Trophoblast cell (in vitro differentiated cells and primary cell): Measurements from ENCODE around the gene SOST. TPM values are rescaled to one million over a fixed set of nuclear protein-coding genes. Genes with fewer than 3 reads are reported as not detected.

Source experiments
- DNase-seq, 2 donors: peaks; one replicate each; pipeline ENCODE4 v3.0.0-alpha.2; 2016
- H2AFZ ChIP-seq: 2 replicates; pipeline ENCODE4 v1.6.1; 2013; ENCODE audit warnings: low read length, moderate library complexity, mild to moderate bottlenecking; ENCODE audit not compliant: insufficient read depth, poor library complexity
- H2AK5ac ChIP-seq: 2 replicates; pipeline ENCODE4 v1.6.1; 2013; ENCODE audit warnings: mild to moderate bottlenecking, low read length
- H2BK120ac ChIP-seq: 2 replicates; pipeline ENCODE4 v1.6.1; 2013; ENCODE audit warnings: low read length, mild to moderate bottlenecking, moderate library complexity; ENCODE audit not compliant: insufficient read depth, poor library complexity
- H2BK12ac ChIP-seq: 2 replicates; pipeline ENCODE4 v1.6.1; 2013; ENCODE audit warnings: mild to moderate bottlenecking, low read length, moderate library complexity
- H2BK5ac ChIP-seq: 2 replicates; pipeline ENCODE4 v1.6.1; 2013; ENCODE audit warnings: low read length, low read depth, moderate library complexity, mild to moderate bottlenecking; ENCODE audit not compliant: poor library complexity
- H3K14ac ChIP-seq: 2 replicates; pipeline ENCODE4 v1.6.1; 2013; ENCODE audit warnings: mild to moderate bottlenecking, low read length
- H3K18ac ChIP-seq: 2 replicates; pipeline ENCODE4 v1.6.1; 2013; ENCODE audit warnings: mild to moderate bottlenecking, low read length
- H3K23ac ChIP-seq: 2 replicates; pipeline ENCODE4 v1.6.1; 2013; ENCODE audit warnings: low read length
- H3K27ac ChIP-seq: 2 replicates; pipeline ENCODE4 v1.5.1; 2013; ENCODE audit warnings: low read depth, mild to moderate bottlenecking, inconsistent platforms, low read length, moderate library complexity
- H3K27me3 ChIP-seq: 2 replicates; pipeline ENCODE4 v1.6.1; 2013; ENCODE audit warnings: inconsistent platforms, mild to moderate bottlenecking, low read length, moderate library complexity; ENCODE audit not compliant: insufficient read depth
- H3K36me3 ChIP-seq, 2 experiments: 1 replicate in 1 of 2; 2 replicates in 1 of 2; pipeline ENCODE4 v1.6.1; 2013; ENCODE audit warnings: low read length in 2 of 2, mild to moderate bottlenecking in 2 of 2, moderate library complexity in 1 of 2; ENCODE audit not compliant: insufficient read depth in 2 of 2, control insufficient read depth in 1 of 2
- H3K4ac ChIP-seq: 2 replicates; pipeline ENCODE4 v1.6.1; 2013; ENCODE audit warnings: low read depth, mild to moderate bottlenecking, low read length, moderate library complexity
- H3K4me1 ChIP-seq, 2 experiments: 1 replicate in 1 of 2; 2 replicates in 1 of 2; pipeline ENCODE4 v1.6.1; 2013; ENCODE audit warnings: low read length in 2 of 2, mild to moderate bottlenecking in 2 of 2, moderate library complexity in 1 of 2; ENCODE audit not compliant: insufficient read depth in 2 of 2, control insufficient read depth in 1 of 2
- H3K4me2 ChIP-seq: 2 replicates; pipeline ENCODE4 v1.6.1; 2013; ENCODE audit warnings: inconsistent platforms, mild to moderate bottlenecking, low read length, moderate library complexity
- H3K4me3 ChIP-seq: 2 replicates; pipeline ENCODE4 v1.5.1; 2013; ENCODE audit warnings: mild to moderate bottlenecking, low read depth, low read length, inconsistent platforms
- H3K79me1 ChIP-seq: one replicate; pipeline ENCODE4 v1.6.1; 2013; ENCODE audit warnings: low read length
- H3K79me2 ChIP-seq: 2 replicates; pipeline ENCODE4 v1.6.1; 2013; ENCODE audit warnings: low read length, mild to moderate bottlenecking; ENCODE audit not compliant: control insufficient read depth, insufficient read depth, poor library complexity
- H3K9ac ChIP-seq: 2 replicates; pipeline ENCODE4 v1.6.1; 2013; ENCODE audit warnings: mild to moderate bottlenecking, low read length
- H3K9me3 ChIP-seq: 2 replicates; pipeline ENCODE4 v1.6.1; 2013; ENCODE audit warnings: low read depth, mild to moderate bottlenecking, control low read depth, inconsistent platforms, low read length; ENCODE audit not compliant: insufficient read depth
- H4K12ac ChIP-seq: 2 replicates; pipeline ENCODE4 v1.6.1; 2013; ENCODE audit warnings: low read depth, mild to moderate bottlenecking, low read length, moderate library complexity
- H4K8ac ChIP-seq: 2 replicates; pipeline ENCODE4 v1.6.1; 2013; ENCODE audit warnings: low read depth, mild to moderate bottlenecking, low read length, moderate library complexity
- H4K91ac ChIP-seq: one replicate; pipeline ENCODE4 v1.6.1; 2013; ENCODE audit warnings: low read depth, mild to moderate bottlenecking, low read length, moderate library complexity
- WGBS: extraction: QIAGEN DNeasy Blood & Tissue Kit; methylation state at CpG from one replicate; pipeline ENCODE4 v1.1.7; 2013; ENCODE audit warnings: missing lambda C conversion rate; ENCODE audit not compliant: insufficient read length, insufficient coverage; ENCODE audit errors: extremely low coverage; 5-methylcytosine and 5-hydroxymethylcytosine counted together
- polyA plus RNA-seq: library from polyadenylated mRNA; stranded (reverse); fragments of 200-250 nt; gene quantifications from 2 replicates; pipeline ENCODE4 v1.2.3, GENCODE V29; 2013

SOST gene
- 0.07 TPM in 2 replicates for polyA plus RNA-seq

DNA sequence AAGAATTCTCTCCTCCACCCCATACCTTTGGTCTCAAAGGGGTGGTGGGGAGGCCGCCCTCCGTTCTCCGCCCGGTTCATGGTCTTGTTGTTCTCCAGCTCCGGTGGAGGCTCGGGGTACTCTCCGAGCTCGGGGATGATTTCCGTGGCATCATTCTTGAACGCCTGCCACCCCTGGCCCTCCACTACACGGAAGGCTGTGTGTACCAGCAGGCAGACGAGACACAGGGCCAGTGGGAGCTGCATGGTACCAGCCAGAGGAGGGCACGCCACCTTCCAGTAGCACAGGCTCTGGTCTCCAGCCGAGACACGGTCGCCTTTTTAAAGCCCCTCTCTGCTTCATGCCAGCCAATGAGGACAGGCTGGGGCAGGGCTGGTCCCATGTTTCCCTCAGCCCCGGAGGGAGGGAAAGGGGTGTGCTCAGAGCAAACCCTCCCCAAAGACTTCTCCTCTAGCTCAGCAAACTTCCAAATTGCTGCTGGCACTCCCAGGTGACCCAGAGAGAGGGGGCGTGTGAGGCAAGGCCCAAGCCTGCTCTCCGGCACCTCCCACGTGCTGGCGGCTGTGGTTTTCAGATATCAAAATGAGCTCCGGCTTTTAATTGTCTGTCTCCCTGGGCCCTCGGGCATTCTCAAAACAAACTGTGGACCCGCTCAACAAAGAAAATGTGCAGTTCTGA, at the start of gene SOST:
TSS of gene SOST (minus strand) at position 295 of the 678 bp plus-strand sequence. CDS start at position 245, 50 bp downstream.
- Histone ChIP-seq H3K4me2 (no peak within 1 kb of the TSS), H4K8ac (no peak within 1 kb of the TSS), H2AFZ (no peak within 1 kb of the TSS), H3K27ac (no peak within 1 kb of the TSS), H3K79me1 (no peaks in the 10 kb centered on the region), H2BK12ac (no peak within 1 kb of the TSS), H3K36me3 (no peaks in the 10 kb centered on the region), H3K18ac (no peak within 1 kb of the TSS), H2BK120ac (no peak within 1 kb of the TSS), H3K9ac (no peak within 1 kb of the TSS), H4K12ac (no peak within 1 kb of the TSS), H3K79me2 (no peaks in the 10 kb centered on the region), H2AK5ac (peak within 1 kb of the TSS; percentile 66), H3K4ac (no peak within 1 kb of the TSS), H3K4me1 (peaks cover 6 to 8% of the 10 kb centered on the region in 2 experiments), H3K23ac (no peak within 1 kb of the TSS), H3K4me3 (no peak within 1 kb of the TSS), H2BK5ac (no peak within 1 kb of the TSS), H3K27me3 (peaks cover 21% of the 10 kb centered on the region), H3K14ac (no peak within 1 kb of the TSS), H3K9me3 (no peaks in the 10 kb centered on the region), H4K91ac (no peak within 1 kb of the TSS)
- no peak for DNase-seq
- WGBS = no CpG with 5 or more reads among the region's 24 CpGs

DNA sequence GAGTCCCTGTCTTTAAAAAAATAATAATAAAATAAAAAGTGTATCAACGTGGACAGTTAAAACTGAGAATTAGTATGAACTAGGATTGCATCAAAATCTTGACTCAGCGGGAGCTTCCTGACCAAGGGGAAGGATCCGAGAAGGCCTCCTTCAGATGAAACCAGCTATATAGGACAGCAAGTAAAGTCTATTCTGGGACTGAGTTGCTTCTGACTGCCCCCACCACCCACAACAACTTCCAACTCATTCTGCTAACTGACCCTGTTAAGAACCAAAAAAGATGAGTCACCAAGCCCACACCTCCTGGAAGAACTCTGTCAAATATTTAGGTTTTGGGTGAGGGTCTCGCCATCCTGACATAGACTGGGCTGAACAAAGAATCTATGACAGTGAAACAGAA, 49.5 kb upstream of the SOST start:
- Histone ChIP-seq H3K4ac (no peak overlapping the region), H3K4me1 (peaks cover 0 to 2% of the 10 kb centered on the region in 2 experiments), H2AFZ (no peak overlapping the region), H3K4me3 (no peak overlapping the region), H3K9me3 (no peaks in the 10 kb centered on the region), H3K27me3 (no peaks in the 10 kb centered on the region), H4K91ac (no peak overlapping the region), H3K79me1 (no peaks in the 10 kb centered on the region), H2BK120ac (no peak overlapping the region), H2BK12ac (no peak overlapping the region), H4K8ac (no peak overlapping the region), H4K12ac (no peak overlapping the region), H3K14ac (no peak overlapping the region), H3K18ac (no peak overlapping the region), H3K23ac (no peak overlapping the region), H3K79me2 (no peaks in the 10 kb centered on the region), H3K9ac (no peak overlapping the region), H3K36me3 (no peaks in the 10 kb centered on the region), H3K27ac (no peak overlapping the region), H2AK5ac (no peak overlapping the region), H2BK5ac (no peak overlapping the region), H3K4me2 (no peak overlapping the region)
- no CpG with 5 or more reads among the region's 4 CpGs for WGBS
- no peak for DNase-seq

GRCh38 chr17:43805117-43805516, 46.5 kb upstream of the SOST start:
- Histone ChIP-seq H3K14ac (no peak overlapping the region), H3K79me2 (no peaks in the 10 kb centered on the region), H2AFZ (no peak overlapping the region), H3K27ac (no peak overlapping the region), H3K23ac (no peak overlapping the region), H4K8ac (no peak overlapping the region), H4K91ac (no peak overlapping the region), H2BK120ac (no peak overlapping the region), H2BK5ac (no peak overlapping the region), H3K27me3 (no peaks in the 10 kb centered on the region), H3K9me3 (no peaks in the 10 kb centered on the region), H3K79me1 (no peaks in the 10 kb centered on the region), H3K18ac (no peak overlapping the region), H2BK12ac (no peak overlapping the region), H3K9ac (no peak overlapping the region), H3K4me2 (no peak overlapping the region), H4K12ac (no peak overlapping the region), H3K4ac (no peak overlapping the region), H2AK5ac (no peak overlapping the region), H3K36me3 (no peaks in the 10 kb centered on the region), H3K4me3 (no peak overlapping the region), H3K4me1 (peaks cover 0 to 2% of the 10 kb centered on the region in 2 experiments)
- DNase-seq = no peak

- no peak overlapping the region for H3K18ac ChIP-seq
- no peak overlapping the region for H3K4me3 ChIP-seq
- H4K91ac ChIP-seq = no peak overlapping the region
- no peaks in the 10 kb centered on the region for H3K79me2 ChIP-seq
- H3K23ac ChIP-seq = no peak overlapping the region
- no peaks in the 10 kb centered on the region for H3K27me3 ChIP-seq
- no peak overlapping the region for H4K12ac ChIP-seq
- peaks cover 0 to 2% of the 10 kb centered on the region in 2 experiments for H3K4me1 ChIP-seq
- no peaks in the 10 kb centered on the region for H3K79me1 ChIP-seq
- H3K9ac ChIP-seq = peak overlapping the region; percentile 4
- H2AK5ac ChIP-seq = no peak overlapping the region
- no peak overlapping the region for H3K27ac ChIP-seq
- H3K4ac ChIP-seq = no peak overlapping the region
- H2BK120ac ChIP-seq = no peak overlapping the region
- H3K14ac ChIP-seq = no peak overlapping the region
- H2BK12ac ChIP-seq = no peak overlapping the region
- no peaks in the 10 kb centered on the region for H3K36me3 ChIP-seq
- no peak for DNase-seq
- WGBS = no CpG with 5 or more reads among the region's 4 CpGs
- no peaks in the 10 kb centered on the region for H3K9me3 ChIP-seq
- H2BK5ac ChIP-seq = no peak overlapping the region
- no peak overlapping the region for H4K8ac ChIP-seq
- H2AFZ ChIP-seq = no peak overlapping the region
- H3K4me2 ChIP-seq = no peak overlapping the region
Observed at GRCh38 chr17:43803758-43804157, 45.2 kb upstream of the SOST start.
